ENCODE data around the gene RHBDF2. TPM values are rescaled to one million over a fixed set of nuclear protein-coding genes. Genes with fewer than 3 reads are reported as not detected.
"Not testable (repeated sequence)": the region's sequence is repeated elsewhere in the genome, so short reads cannot be mapped to it uniquely, and the experiment has no call there.

RHBDF2 gene
- polyA plus RNA-seq, 10 donors, result 5.1 to 7.1 (median 6.0) TPM

- DNase-seq, result no peak
Measured at GRCh38 chr17:76538941-76539570, 37.8 kb upstream of the RHBDF2 start.

GRCh38 chr17:76538281-76538931 is 37.2 kb upstream of the RHBDF2 start:
- peak in 1 of 3 donors; percentile 45 for DNase-seq

GRCh38 chr17:76537578-76538280 is 36.5 kb upstream of the RHBDF2 start, which contains the start of gene CYGB:
CYGB (minus strand) TSS chr17:76537709; CDS start chr17:76537542, 167 bp downstream.
- peak in 1 of 3 donors; percentile 72 for DNase-seq

GRCh38 chr17:76537288-76537577 is 36.0 kb upstream of the RHBDF2 start:
- DNase-seq, result peak in 1 of 3 donors; percentile 68

- no peak for DNase-seq
Measured at GRCh38 chr17:76536511-76537287, 35.5 kb upstream of the RHBDF2 start.

GRCh38 chr17:76535788-76536510 is 34.7 kb upstream of the RHBDF2 start:
- no peak for DNase-seq

- DNase-seq, result no peak
Measured at GRCh38 chr17:76534831-76535732, 33.9 kb upstream of the RHBDF2 start.

- not testable (repeated sequence) for DNase-seq
Measured at GRCh38 chr17:76533640-76534359, 32.6 kb upstream of the RHBDF2 start.

GRCh38 chr17:76532072-76532651 is 30.9 kb upstream of the RHBDF2 start:
- no peak for DNase-seq

- DNase-seq, result peak in 1 of 3 donors; percentile 35
Measured at GRCh38 chr17:76531486-76532038, 30.3 kb upstream of the RHBDF2 start.

- no peak for DNase-seq
Measured at GRCh38 chr17:76530811-76531485, 29.7 kb upstream of the RHBDF2 start.

- DNase-seq, result peak in 2 of 3 donors; percentile 59 to 83
Measured at GRCh38 chr17:76530095-76530723, 29.0 kb upstream of the RHBDF2 start.

- peak; percentile 73 to 98 (median 87) for DNase-seq
Measured at GRCh38 chr17:76529224-76530094, 28.2 kb upstream of the RHBDF2 start.

- DNase-seq, result no peak
Measured at GRCh38 chr17:76528528-76529223, 27.5 kb upstream of the RHBDF2 start.

- peak in 1 of 3 donors; percentile 44 for DNase-seq
Measured at GRCh38 chr17:76528156-76528527, 26.9 kb upstream of the RHBDF2 start.

GRCh38 chr17:76527430-76528111 is 26.3 kb upstream of the RHBDF2 start:
- DNase-seq, result peak in 1 of 3 donors; percentile 75
